Panc1 (cell line): Measurements from ENCODE around the gene ASB16.

ENCODE experiments used
- CTCF ChIP-seq: fragments of 450-650 bp; IDR thresholded peaks from 2 replicates; pipeline ENCODE4 v1.5.1; 2017; ENCODE audit warnings: mild to moderate bottlenecking
- POLR2AphosphoS5 ChIP-seq: IDR thresholded peaks from 2 replicates; pipeline ENCODE4 v1.6.1; 2012; ENCODE audit warnings: mild to moderate bottlenecking, low read depth, low read length, moderate library complexity
- SIN3A ChIP-seq: IDR thresholded peaks from 2 replicates; pipeline ENCODE4 v1.6.1; 2012; ENCODE audit warnings: low read depth, mild to moderate bottlenecking, low read length, moderate library complexity, borderline replicate concordance; ENCODE audit not compliant: insufficient read depth
- TF ChIP-seq, protein P1 (sequence below), 2 experiments: IDR thresholded peaks; 2 replicates each; pipeline ENCODE4 v1.6.1; 2011 to 2012; ENCODE audit warnings: low read depth in 2 of 2, control low read depth in 1 of 2, low read length in 1 of 2, mild to moderate bottlenecking in 1 of 2, moderate library complexity in 1 of 2; ENCODE audit not compliant: insufficient read depth in 1 of 2

DNA sequence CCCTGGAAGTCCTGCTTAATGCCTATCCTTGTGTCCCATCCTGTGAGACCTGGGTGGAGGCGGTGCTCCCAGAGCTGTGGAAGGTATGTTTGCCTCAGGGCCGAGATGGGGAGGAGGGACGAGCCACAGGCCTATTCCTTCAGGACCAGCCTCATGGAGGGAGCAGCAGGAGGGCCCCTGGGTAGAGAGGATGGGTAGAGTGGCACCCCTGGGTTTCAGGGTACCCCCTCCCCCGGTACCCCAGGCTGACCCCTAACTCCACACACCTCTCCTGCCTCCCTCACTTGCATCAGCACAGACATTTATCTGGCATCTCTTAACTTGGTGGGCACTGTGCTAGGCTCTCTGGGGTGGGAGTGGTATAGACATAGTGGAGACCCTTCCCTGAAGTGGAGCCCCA is 7.1 kb downstream of the ASB16 start:
- TF ChIP-seq, protein P1, sequence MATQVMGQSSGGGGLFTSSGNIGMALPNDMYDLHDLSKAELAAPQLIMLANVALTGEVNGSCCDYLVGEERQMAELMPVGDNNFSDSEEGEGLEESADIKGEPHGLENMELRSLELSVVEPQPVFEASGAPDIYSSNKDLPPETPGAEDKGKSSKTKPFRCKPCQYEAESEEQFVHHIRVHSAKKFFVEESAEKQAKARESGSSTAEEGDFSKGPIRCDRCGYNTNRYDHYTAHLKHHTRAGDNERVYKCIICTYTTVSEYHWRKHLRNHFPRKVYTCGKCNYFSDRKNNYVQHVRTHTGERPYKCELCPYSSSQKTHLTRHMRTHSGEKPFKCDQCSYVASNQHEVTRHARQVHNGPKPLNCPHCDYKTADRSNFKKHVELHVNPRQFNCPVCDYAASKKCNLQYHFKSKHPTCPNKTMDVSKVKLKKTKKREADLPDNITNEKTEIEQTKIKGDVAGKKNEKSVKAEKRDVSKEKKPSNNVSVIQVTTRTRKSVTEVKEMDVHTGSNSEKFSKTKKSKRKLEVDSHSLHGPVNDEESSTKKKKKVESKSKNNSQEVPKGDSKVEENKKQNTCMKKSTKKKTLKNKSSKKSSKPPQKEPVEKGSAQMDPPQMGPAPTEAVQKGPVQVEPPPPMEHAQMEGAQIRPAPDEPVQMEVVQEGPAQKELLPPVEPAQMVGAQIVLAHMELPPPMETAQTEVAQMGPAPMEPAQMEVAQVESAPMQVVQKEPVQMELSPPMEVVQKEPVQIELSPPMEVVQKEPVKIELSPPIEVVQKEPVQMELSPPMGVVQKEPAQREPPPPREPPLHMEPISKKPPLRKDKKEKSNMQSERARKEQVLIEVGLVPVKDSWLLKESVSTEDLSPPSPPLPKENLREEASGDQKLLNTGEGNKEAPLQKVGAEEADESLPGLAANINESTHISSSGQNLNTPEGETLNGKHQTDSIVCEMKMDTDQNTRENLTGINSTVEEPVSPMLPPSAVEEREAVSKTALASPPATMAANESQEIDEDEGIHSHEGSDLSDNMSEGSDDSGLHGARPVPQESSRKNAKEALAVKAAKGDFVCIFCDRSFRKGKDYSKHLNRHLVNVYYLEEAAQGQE (IDR thresholded peaks at IDR 0.05; ENCODE audit: insufficient read depth in 1 of 2, low read depth in 2 of 2, low read length in 1 of 2) = no peak
- TF ChIP-seq CTCF (no peak), POLR2AphosphoS5 (no peak), SIN3A (no peak)
